ENCODE measurements around the gene C2orf68. TPM values are rescaled to one million over a fixed set of nuclear protein-coding genes. Genes with fewer than 3 reads are reported as not detected.
"Not testable (repeated sequence)": the region's sequence is repeated elsewhere in the genome, so short reads cannot be mapped to it uniquely, and the experiment has no call there.

C2orf68 gene
- total RNA-seq, 4 donors from 2014 or later, result 15.7 to 21.9 (median 19.7) TPM

GRCh38 chr2:85594715-85595300 lies 17.1 kb downstream of the C2orf68 start:
- Histone ChIP-seq H3K4me3 (peak overlapping the region; percentile 73 to 90 (median 82)), H3K36me3 (peaks cover 0 to 31% (median 4%) of the 10 kb centered on the region in 3 donors), H3K27me3 (no peaks in the 10 kb centered on the region), H3K9me3 (no peaks in the 10 kb centered on the region), H3K27ac (peak overlapping the region; percentile 86 to 95 (median 92)), H3K4me1 (peaks cover 0 to 67% (median 44%) of the 10 kb centered on the region in 4 donors)
- no peak for DNase-seq (ENCODE audit: low spot score in 2 of 2)
- no peak for TF ChIP-seq POLR2A (IDR thresholded peaks at IDR 0.05)
- TF ChIP-seq EP300 (IDR thresholded peaks at IDR 0.05), result no peak
- TF ChIP-seq CTCF (IDR thresholded peaks at IDR 0.05), result no peak
- WGBS, 2 donors, result 15 to 17% methylated on average over 11 to 13 of the region's 13 CpGs

GRCh38 chr2:85593023-85593422 lies 18.8 kb downstream of the C2orf68 start:
- TF ChIP-seq POLR2A (IDR thresholded peaks at IDR 0.05) (no peak), EP300 (IDR thresholded peaks at IDR 0.05) (no peak), CTCF (IDR thresholded peaks at IDR 0.05) (no peak)
- H3K4me1 ChIP-seq, result peaks cover 0 to 80% (median 58%) of the 10 kb centered on the region in 4 donors
- H3K36me3 ChIP-seq, result peaks cover 0 to 13% (median 4%) of the 10 kb centered on the region in 3 donors
- no peaks in the 10 kb centered on the region for H3K27me3 ChIP-seq
- no peaks in the 10 kb centered on the region for H3K9me3 ChIP-seq
- WGBS, 2 donors, result 58 to 63% methylated on average over 3 of the region's 3 CpGs
- no peak overlapping the region for H3K4me3 ChIP-seq
- DNase-seq (ENCODE audit: low spot score in 2 of 2), result no peak
- H3K27ac ChIP-seq, result no peak overlapping the region

- Histone ChIP-seq H3K4me1 (peaks cover 0 to 83% (median 65%) of the 10 kb centered on the region in 4 donors), H3K27ac (peak overlapping the region in 2 of 4 donors; percentile 93 to 95)
- not testable (repeated sequence) for H3K9me3 ChIP-seq; DNase-seq (ENCODE audit: low spot score in 2 of 2); H3K4me3 ChIP-seq; H3K27me3 ChIP-seq; H3K36me3 ChIP-seq
- 94 to 96% methylated on average over 9 of the region's 9 CpGs for WGBS, 2 donors
Observed at GRCh38 chr2:85592299-85592698, 19.6 kb downstream of the C2orf68 start.

GRCh38 chr2:85591563-85591962 lies 20.3 kb downstream of the C2orf68 start:
- peak overlapping the region; percentile 30 to 95 (median 84) for H3K27ac ChIP-seq
- peaks cover 0 to under 1% (median 0%) of the 10 kb centered on the region in 3 donors for H3K36me3 ChIP-seq
- peaks cover 0 to 84% (median 62%) of the 10 kb centered on the region in 4 donors for H3K4me1 ChIP-seq
- no peak overlapping the region for H3K4me3 ChIP-seq
- H3K27me3 ChIP-seq, result no peaks in the 10 kb centered on the region
- no peak for TF ChIP-seq POLR2A (IDR thresholded peaks at IDR 0.05)
- no peak for TF ChIP-seq EP300 (IDR thresholded peaks at IDR 0.05)
- no peak for TF ChIP-seq CTCF (IDR thresholded peaks at IDR 0.05)
- no peaks in the 10 kb centered on the region for H3K9me3 ChIP-seq
- DNase-seq (ENCODE audit: low spot score in 2 of 2), result no peak
- 71 to 76% methylated on average over 10 to 12 of the region's 12 CpGs for WGBS, 2 donors

GRCh38 chr2:85590950-85591349 lies 20.9 kb downstream of the C2orf68 start:
- peaks cover 0 to 84% (median 61%) of the 10 kb centered on the region in 4 donors for H3K4me1 ChIP-seq
- TF ChIP-seq POLR2A (IDR thresholded peaks at IDR 0.05), result no peak
- TF ChIP-seq CTCF (IDR thresholded peaks at IDR 0.05), result no peak
- TF ChIP-seq EP300 (IDR thresholded peaks at IDR 0.05), result no peak
- H3K27ac ChIP-seq, result peak overlapping the region; percentile 30 to 95 (median 84)
- no peaks in the 10 kb centered on the region for H3K9me3 ChIP-seq
- WGBS, 2 donors, result 55 to 84% methylated on average over 2 of the region's 2 CpGs
- no peak overlapping the region for H3K4me3 ChIP-seq
- H3K36me3 ChIP-seq, result no peaks in the 10 kb centered on the region
- no peaks in the 10 kb centered on the region for H3K27me3 ChIP-seq
- no peak for DNase-seq (ENCODE audit: low spot score in 2 of 2)

Data from tibial nerve (tissue), 4 donors.